CD4-positive, alpha-beta T cell treated with Interleukin-21 for 1 hour (primary cell): Measurements from ENCODE around the gene TMED6.

ENCODE experiments used
- DNase-seq: peaks from one replicate; pipeline ENCODE4 v3.0.0-alpha.2; 2020

Gene TMED6

DNA sequence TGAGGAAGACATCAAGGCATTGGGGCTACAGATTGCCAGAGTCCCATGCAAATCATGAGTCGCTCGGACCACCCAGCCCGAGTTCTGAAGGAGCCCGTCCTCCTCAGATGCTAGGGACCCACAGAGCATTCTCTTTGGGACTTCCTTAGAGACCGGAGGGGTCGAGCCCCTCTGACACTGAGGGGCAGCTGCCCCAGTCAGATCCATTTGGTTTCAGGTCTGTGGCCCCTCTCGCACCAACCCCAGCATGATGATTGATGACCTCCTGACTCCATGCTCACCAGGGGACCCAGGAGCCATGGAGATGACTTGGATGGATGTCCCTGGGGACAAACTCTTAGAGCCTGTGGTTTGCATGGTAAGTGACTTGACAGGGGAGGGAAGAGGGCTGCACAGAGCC is 29.2 kb downstream of the TMED6 start:
- no peak for DNase-seq

DNA sequence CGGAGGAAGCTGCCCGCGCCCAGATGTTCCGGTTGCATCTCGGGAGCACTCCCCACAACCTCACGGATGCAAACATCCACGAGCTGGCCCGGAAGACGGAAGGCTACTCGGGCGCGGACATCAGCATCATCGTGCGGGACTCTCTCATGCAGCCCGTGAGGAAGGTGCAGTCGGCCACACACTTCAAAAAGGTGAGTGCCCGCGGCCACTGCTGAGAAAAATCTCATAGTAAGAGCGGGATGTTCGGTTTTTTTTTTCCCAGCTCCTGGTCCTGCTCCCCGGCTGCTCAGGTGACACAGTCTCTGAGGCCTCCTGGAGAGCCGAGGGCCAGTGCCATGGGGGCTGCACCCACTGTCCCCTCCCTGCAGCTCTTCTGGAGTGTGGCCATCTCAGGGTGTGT is 30.5 kb downstream of the TMED6 start:
- no peak for DNase-seq

DNA sequence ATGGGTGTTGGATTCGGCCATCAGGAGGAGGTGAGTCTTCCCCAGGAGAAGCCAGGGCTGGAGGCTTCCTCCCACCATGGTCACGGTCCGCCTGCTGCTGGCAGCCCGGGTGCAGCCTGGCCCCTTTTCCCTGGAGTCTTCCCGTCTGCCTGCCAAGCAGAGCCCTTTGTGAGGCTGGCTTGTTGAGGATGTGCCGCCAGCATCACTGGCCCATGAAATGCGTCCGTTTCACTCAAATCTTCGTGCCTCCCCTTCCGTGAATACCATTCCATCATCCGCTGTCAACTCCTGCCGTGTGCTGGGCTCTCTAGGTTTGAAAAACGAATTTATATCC is 30.9 kb downstream of the TMED6 start:
- DNase-seq: no peak

DNA sequence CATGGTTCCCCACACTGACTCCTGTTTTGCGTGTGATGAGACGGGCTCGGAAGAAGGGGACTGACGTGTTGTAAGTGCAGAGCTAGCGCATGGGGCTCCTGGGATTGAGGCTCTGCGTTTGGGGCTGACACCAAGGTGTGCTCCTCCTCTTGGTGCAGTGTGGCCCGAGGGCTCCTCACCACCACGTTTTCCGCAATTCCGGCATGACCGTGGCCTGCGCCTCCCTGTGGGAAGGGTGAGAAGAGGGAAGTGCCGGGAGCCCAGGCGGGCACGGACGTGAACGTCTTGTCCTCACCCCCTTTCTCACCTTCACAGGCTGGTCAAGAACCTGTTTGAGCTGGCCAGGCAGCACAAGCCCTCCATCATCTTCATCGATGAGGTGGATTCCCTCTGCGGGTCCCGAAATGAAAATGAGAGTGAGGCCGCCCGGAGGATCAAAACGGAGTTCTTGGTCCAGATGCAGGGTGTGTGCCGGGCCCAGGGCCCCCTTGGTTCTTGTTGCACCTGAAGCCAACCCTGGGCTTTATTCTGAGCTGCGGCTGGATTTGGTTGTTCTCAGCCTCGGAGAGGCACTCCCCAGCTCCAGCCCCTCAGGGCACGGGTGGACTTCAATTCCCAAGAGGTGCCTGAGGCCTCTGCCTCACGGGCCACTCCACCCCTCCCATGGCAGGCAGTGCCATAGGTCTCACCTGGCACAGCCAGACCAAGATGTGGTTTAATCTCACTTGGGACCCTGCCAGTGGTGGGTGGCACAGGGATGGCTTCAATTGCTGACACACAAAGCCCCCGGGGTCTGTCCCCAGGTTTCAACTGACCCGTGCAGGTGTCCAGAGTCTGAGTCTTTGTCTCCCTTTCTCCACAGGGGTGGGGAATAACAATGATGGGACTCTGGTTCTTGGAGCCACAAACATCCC is 31.5 kb downstream of the TMED6 start:
- DNase-seq: no peak

DNA sequence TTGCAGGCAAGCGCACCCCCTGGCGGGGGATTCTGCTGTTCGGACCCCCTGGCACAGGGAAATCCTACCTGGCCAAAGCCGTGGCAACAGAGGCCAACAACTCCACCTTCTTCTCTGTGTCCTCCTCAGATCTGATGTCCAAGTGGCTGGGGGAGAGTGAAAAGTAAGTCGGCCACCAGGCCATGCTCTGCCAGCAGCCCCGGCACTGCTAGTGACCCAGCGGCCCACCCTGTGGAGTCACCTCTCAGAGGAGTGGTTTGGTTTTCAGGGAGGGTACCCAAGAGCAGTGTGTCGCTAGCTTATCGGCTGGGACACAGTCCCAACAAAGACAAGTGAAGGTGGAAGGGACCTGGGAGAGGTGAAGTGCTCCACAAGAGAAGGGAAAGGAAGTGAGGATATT is 32.2 kb downstream of the TMED6 start:
- DNase-seq: no peak

DNA sequence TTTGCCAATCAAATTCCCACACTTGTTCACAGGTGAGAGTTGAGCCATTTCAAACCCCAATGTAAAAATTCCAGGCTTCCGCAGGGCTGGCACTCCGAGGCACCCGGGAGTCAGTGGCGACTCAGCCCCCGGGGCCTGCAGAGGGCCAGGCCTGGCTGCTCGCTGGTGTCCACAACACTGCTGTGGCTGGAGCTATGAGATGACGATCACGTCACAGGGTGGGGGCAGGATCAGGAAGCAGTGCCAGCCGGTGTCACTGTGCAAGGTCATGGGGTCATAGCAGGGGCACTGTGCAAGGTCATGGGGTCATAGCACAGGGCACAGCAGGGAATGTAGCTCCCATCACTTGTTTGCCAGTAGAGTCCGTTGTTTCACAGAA is 32.7 kb downstream of the TMED6 start:
- DNase-seq: no peak

DNA sequence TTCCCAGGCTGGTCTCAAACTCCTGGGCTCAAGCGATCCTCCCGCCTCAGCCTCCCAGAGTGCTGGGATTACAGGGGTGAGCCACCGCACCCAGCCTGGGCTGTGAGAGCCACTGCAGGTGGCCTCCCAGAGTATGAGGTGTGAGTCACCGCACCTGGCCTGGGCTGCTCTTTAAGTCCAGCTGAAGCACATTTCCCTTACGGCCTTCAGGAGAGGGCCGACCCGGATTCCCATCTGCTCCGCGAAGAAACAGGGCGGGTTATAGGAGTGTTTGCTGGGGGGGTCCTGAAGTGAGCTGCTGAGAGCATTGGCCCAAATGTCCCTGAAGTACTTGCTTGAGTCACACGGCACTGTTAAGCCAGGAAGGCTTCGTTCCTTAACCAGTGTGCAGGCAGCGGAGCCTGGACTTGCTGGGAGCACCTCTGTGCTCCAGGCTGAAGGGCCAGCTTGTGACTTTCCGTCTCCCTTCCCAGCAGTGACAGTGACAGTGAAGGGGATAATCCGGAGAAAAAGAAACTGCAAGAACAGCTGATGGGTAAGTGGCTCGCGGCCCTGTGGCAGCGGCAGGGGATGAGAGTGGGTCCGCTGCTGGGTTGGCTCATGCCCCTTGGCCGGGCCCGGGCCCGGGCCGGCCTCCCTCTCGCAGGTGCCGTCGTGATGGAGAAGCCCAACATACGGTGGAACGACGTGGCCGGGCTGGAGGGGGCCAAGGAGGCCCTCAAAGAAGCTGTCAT is 33.2 kb downstream of the TMED6 start:
- no peak for DNase-seq

DNA sequence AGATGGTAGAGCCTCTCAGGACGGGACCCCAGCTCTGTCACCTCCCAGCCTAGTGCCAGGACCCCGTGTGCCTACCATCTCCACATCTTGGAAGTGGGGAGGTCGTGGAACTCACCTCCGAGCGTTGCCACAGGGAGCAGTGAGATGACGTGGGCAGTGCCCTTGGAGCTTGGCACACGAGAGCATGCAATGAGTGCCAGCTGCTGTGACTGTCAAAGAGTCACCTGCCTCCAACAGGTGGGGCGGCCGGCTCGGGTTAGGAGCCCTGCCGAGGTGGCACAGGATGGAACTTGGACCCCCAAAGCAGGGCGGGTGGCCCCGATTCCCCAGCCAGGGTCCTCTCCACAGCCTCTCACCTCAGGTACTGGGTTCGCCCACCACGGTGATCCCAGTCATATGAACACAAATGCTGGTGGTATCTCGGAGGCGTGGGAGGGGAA is 35.0 kb downstream of the TMED6 start:
- DNase-seq: no peak

DNA sequence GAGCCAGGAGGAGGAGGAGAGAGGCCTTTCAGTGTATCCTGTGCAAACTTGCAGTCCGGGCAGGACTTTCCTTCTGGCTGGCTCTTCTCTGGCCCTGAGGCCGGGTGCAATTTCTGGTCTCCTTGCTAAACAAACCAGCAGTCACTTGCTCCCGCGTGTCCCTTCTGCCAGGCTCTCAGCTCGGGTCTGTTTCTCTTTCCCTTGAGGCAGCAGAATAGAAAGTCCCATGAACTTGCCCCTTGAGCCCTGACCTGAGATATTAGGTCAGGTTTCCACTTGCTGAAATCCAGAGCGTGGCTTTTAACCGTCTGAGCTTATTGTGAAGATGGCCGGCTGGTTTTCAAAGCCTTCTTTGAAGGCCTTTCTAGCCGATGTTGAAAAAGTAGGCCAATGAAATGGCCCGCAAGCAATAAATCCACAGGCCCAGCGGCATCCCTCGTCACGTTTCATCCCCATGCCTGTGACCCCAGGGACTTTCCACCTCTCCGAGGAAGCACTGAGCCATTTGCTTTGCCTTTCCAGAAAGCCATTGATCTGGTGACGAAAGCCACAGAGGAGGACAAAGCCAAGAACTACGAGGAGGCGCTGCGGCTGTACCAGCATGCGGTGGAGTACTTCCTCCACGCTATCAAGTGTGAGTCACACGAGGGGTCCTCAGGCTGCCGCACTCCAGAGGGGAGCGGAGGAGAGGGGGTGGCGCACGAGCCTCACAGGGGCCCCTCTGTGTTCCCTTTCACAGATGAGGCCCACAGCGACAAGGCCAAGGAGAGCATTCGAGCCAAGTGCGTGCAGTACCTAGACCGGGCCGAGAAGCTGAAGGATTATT is 35.9 kb downstream of the TMED6 start:
- no peak for DNase-seq

DNA sequence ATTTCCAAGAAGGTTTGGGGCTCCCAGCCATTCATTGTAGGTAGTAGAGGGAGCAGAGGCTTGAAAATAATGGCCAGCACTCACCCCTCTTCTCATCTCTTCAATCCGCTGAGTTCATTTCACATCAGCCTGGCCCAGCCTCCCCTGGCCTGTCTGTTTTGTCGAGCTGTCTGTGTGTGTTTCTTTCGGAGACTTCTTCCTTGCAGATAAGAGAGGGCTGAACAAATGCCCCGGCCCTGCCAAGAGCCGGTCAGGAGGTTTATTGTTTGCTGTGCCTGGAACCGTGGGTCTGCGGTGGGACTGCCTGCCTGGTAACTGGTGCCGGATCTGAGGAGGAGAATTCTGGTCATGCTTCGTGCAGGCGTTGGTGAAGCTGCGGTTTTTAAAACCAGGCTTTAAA is 37.1 kb downstream of the TMED6 start:
- DNase-seq: no peak

DNA sequence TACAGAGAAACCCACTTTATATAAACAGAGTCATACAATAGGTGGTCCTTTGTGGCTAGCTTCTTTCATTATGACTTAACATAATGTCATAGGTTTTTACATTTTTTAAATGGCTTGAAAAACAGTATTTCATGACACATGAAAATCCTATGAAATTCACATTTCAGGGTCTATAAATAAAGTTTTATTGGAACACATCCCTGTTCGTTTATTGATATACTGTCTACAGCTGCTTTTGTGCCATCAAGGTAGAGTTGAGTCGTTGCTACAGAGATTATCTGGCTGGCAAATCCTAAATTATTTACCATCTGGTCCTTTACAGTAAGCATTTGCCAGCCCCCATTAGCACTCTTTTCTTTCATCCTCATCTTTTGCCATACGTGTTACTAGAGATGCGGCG is 38.1 kb downstream of the TMED6 start:
- no peak for DNase-seq

DNA sequence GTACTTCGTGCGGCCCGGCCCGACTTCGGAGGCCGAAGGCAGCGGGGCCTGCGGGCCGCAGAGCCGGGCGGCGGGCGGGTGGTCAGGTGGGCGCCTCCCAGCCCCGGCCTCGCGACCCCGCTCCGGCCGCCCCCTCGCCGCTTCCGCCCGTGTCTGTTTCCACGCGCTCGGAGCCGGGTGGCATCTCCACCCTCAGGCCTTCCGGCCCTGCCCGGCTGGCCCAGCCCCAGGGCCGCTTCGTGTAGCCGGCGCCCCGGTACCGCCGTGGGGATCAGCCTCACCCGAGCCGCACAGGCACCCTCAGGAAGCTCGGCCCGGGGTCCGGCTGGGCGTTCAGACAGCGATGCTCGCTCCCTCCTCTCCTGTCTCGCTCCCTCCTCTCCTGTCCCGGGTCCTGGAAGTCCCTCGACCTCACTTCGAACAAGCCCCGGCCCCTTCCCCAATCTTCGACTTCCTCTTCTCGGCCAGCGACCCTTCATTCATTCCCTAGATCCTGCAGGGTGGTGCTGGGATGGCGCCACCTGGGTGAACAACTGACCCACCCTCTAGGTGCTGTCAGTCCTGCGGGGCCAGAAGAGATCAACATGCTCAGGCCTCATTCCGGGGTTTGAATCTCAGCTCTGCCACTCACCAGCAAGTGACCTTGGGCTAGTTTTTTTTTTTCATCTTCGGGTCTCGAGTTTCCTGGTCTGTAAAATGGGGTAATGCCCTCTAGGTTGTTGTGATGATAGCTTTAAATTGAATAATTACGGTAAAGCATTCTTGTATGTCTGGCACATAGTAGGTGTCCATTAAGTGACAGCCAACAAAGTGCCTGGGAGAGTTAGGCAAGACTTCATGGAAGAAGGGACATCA is 39.8 kb downstream of the TMED6 start:
- DNase-seq: peak; percentile 37

DNA sequence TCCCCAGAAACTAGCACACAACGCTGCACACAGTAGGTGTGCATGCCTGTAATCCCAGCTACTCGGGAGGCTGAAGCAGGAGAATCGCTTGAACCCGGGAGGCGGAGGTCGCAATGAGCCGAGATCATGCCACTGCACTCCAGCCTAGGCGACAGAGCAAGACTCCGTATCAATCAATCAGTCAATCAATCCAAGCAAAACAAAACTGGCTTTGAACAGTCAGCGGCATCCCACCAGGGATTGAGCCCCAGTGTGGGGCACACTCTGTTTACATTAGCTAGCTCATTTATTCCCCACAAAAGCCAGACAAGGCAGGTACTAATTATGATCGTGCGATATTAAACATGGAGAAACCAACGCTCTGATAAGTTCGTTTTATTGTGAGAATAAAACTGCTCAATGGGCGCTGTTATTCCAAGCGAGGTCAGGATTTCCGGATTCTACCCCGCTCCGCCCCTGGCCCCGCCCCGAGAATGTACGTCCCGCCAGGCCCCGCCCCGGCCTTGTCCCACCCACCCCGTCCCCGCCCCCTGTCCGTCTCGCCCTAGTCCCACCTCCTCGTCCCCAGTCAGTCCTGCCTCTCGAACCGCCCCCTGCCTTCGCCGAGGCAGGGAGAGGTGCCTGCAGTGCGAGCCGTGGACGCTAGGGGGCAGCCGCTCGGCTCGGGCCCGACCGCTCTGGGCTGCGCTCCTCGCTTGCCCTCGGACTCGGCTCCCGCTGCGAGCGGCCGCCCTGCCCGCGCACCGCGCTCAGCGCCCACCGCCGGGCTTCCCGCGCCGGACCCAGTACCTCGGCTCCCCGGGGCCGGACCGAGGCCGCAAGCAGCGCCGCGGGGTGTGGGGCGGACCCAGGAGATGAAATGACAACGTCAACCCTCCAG is 40.7 kb downstream of the TMED6 start, which contains the start of gene VPS4A:
TSS of gene VPS4A (plus strand) at position 698 of the 880 bp plus-strand sequence. CDS start at position 860, 162 bp downstream.
- DNase-seq: peak; percentile 98

DNA sequence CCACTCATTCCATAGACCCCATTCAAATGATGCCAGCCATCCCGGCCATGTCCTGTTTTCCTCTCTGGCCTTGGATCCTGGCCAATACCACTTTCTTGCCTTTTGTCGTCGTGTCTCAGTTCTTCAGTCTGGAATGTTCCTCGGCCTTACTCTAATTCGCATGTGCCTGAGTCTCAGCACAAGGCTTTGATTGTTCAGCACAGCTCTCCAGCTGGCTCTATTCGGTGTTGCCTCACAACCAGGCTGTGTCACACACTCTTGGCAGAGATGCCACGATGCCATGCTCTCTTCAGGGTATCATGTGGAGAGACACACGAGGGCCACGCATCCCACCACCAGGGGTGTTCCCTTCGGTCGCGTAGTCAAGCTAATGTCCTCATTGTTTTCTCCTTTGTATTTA is 42.3 kb downstream of the TMED6 start:
- DNase-seq: no peak

DNA sequence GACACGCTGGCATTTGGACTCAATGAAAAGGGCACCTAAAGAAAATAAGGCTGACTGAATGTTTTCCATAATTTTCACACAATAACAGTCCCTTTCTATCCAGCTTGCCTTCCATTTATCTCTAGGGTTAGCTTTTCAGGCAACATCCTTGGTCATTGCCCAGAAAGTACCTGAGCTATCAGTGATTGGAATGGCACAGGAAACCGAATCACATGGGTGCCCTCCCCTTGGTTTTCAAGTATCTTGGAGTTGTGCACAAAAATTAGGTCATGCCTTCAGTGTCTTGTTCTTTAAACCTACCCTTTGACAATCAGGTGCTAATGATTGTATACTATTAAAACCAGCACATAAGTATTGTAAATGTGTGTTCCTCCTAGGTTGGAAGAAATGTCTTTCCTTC is 43.7 kb downstream of the TMED6 start:
- DNase-seq: no peak

DNA sequence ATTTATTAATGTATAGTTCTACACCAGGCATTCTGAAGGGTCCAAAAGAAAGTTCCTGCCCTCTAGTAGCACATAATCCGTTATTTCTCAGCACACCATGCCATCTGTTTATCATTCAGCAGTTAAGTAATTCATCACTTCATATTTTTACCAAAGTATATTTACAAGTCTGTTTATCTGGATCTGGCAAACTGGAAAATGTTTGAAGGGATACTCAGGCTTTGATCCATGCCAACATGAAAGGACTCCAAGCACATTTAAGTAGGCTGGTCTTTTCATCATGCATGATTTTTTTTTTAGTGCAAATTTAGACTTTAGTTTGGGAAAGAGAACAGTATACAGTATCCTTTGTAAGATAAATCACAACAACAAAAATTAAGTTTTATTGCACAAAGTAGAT is 44.5 kb downstream of the TMED6 start:
- no peak for DNase-seq

DNA sequence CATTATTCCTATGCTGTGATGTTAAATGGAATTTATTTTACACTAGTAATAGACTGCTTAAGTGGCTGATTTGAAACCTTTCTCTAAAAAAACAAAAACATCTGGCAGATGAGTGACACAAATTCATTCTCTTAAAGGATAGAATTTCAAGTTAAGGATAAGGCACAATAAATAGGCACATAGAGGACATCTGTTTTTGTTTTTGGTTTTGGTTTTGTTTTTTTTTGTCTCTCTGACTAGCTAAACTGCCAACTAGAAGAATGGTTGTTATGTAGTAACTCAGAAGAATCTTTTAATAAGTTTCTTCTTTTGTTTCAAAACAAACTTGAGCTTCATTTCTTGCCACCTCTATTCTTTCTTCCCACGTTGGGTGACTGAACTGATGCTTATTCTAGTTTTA is 45.6 kb downstream of the TMED6 start:
- DNase-seq: no peak

DNA sequence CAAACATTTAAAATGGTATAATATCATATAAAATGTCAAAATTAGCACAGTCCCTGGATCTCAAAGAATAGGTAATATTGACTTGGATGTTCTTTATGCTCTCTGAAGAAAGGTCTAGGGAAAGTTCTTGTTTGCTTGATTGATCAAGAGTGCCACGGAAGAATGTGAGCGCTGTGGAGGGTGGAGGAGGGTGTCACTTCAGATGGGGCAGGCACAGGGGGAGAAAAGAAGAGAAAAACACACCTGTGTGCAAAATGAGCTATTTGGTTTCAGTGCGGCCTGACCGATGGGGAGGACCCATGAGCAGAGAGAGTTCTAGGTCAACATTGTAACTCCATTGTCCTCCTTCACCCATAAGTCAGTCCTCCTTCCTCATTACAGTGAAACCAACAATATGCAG is 49.3 kb downstream of the TMED6 start:
- no peak for DNase-seq

DNA sequence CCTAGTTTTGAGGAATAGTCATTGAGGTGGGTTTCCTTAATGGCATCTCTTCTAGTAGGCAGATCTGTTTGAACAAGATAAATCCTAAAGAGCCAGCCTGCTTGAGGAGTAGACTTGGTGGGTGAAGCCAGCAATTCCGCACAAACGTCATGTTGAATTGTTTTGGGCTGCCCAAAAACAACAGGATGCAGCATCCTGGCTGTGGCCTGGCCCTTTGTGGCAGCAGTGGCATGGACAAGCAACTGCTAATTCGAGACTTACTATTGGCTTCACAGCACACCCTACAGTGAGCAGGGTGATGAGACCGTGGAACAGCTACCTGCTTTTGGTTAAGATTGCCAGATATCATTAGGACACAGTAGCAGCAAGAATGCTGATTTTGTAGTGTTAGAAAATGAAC is 49.7 kb downstream of the TMED6 start:
- no peak for DNase-seq

DNA sequence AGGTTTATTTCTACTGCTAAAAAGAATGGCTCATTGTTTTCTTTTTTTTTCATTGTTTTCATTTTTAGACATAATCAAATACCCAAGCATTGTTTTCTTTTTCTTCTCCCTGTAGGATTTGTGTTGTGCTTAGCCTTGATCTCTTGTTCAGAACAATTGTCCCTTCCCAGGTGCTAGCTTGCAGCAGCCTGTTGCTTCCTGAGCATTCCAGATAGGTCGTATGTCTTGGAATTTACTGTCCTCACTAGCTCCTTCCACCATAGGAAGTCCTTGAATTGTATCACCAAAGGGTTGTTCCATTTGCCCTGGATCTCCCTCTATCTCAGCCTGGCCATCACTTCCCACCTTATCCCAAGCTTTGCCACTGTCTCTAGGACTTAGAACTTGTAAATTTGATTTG is 50.4 kb downstream of the TMED6 start:
- DNase-seq: no peak

DNA sequence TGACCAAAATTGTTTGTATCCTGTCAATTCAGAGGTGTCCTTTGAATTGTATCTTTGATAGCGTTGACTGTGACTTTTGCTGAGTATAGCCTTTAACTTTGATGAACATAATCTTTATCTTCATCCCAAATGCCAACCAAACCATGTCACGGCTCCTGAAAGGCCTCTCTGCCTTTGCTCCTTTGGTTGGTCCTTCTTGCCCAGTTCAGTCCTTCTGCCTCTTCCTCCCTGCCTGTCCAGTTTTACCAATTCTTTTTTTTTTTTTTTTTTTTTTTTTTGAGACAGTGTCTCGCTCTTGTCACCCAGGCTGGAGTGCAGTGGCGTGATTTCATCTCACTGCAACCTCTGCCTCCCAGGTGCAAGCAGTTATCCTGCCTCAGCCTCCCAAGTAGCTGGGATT is 53.3 kb downstream of the TMED6 start:
- DNase-seq: no peak
